SU-DHL-6 (cell line): ENCODE results near the gene TEAD1.

Experiments
- H2AFZ ChIP-seq: fragments of 200-600 bp; sonication (generic); 2 replicates; pipeline ENCODE4 v1.6.1; 2014; ENCODE audit warnings: low read depth, mild to moderate bottlenecking, moderate library complexity, mixed read lengths, antibody characterized with exemption, low read length; ENCODE audit not compliant: severe bottlenecking
- H3F3A ChIP-seq: fragments of 200-600 bp; shearing (Covaris generic); 2 replicates; pipeline ENCODE4 v1.6.0; 2016; ENCODE audit warnings: antibody characterized with exemption, mild to moderate bottlenecking; ENCODE audit not compliant: insufficient read depth
- H3K27ac ChIP-seq: fragments of 200-600 bp; sonication (generic); 2 replicates; pipeline ENCODE4 v1.5.1; 2016; ENCODE audit warnings: low read depth, mild to moderate bottlenecking, low read length, moderate library complexity, mixed read lengths
- H3K27me3 ChIP-seq: fragments of 200-600 bp; sonication (generic), shearing (Covaris generic); 2 replicates; pipeline ENCODE4 v1.6.0; 2014; ENCODE audit warnings: mild to moderate bottlenecking, low read length
- H3K36me3 ChIP-seq: fragments of 200-600 bp; sonication (generic); 2 replicates; pipeline ENCODE4 v1.6.1; 2014; ENCODE audit warnings: mild to moderate bottlenecking, low read length, mixed read lengths
- H3K4me2 ChIP-seq: fragments of 300-600, 200-600 bp; shearing (Covaris generic), sonication (generic); 2 replicates; pipeline ENCODE4 v1.6.0; 2014; ENCODE audit warnings: low read length, low read depth, mild to moderate bottlenecking; ENCODE audit not compliant: poor library complexity, severe bottlenecking
- H3K4me3 ChIP-seq: fragments of 200-600 bp; sonication (generic); 2 replicates; pipeline ENCODE4 v1.5.1; 2014; ENCODE audit warnings: antibody characterized with exemption, low read length, mild to moderate bottlenecking, mixed read lengths; ENCODE audit not compliant: insufficient read depth, poor library complexity, severe bottlenecking
- H3K79me2 ChIP-seq: fragments of 200-600 bp; sonication (generic); 2 replicates; pipeline ENCODE4 v1.6.1; 2014; ENCODE audit warnings: mild to moderate bottlenecking, low read length, moderate library complexity; ENCODE audit not compliant: insufficient read depth
- H3K9ac ChIP-seq: fragments of 200-600 bp; sonication (generic); 2 replicates; pipeline ENCODE4 v1.7.0; 2014; ENCODE audit warnings: mild to moderate bottlenecking, low read length
- H3K9me2 ChIP-seq: fragments of 200-600 bp; sonication (generic); replicated peaks from 2 replicates; pipeline ENCODE4 v1.6.1; 2014; ENCODE audit warnings: low read length; ENCODE audit not compliant: insufficient read depth
- H3K9me3 ChIP-seq: fragments of 200-600 bp; sonication (generic); 2 replicates; pipeline ENCODE4 v1.6.1; 2014; ENCODE audit warnings: low read length, mixed read lengths; ENCODE audit not compliant: insufficient read depth
- H4K20me1 ChIP-seq: fragments of 200-600 bp; sonication (generic); 2 replicates; pipeline ENCODE4 v1.6.1; 2014; ENCODE audit warnings: low read depth, mild to moderate bottlenecking, antibody characterized with exemption, low read length, moderate library complexity, mixed read lengths
- EZH2phosphoT487 ChIP-seq: fragments of 200-600 bp; sonication (generic), shearing (Covaris generic); conservative IDR thresholded peaks from 2 replicates; pipeline ENCODE4 v1.6.1; 2018; ENCODE audit warnings: mild to moderate bottlenecking, antibody characterized with exemption, low read length, moderate library complexity, mixed read lengths
- TF ChIP-seq, protein P1 (sequence below): fragments of 200-600 bp; sonication (generic); IDR thresholded peaks from one replicate; pipeline ENCODE4 v1.5.1; 2017; ENCODE audit warnings: antibody characterized with exemption, mild to moderate bottlenecking, low read length, moderate library complexity; ENCODE audit not compliant: insufficient read depth, poor library complexity, severe bottlenecking

The TEAD1 gene

GRCh38 chr11:12695221-12695794, 21.1 kb downstream of the TEAD1 start:
- no peak for TF ChIP-seq EZH2phosphoT487
- TF ChIP-seq, protein P1, sequence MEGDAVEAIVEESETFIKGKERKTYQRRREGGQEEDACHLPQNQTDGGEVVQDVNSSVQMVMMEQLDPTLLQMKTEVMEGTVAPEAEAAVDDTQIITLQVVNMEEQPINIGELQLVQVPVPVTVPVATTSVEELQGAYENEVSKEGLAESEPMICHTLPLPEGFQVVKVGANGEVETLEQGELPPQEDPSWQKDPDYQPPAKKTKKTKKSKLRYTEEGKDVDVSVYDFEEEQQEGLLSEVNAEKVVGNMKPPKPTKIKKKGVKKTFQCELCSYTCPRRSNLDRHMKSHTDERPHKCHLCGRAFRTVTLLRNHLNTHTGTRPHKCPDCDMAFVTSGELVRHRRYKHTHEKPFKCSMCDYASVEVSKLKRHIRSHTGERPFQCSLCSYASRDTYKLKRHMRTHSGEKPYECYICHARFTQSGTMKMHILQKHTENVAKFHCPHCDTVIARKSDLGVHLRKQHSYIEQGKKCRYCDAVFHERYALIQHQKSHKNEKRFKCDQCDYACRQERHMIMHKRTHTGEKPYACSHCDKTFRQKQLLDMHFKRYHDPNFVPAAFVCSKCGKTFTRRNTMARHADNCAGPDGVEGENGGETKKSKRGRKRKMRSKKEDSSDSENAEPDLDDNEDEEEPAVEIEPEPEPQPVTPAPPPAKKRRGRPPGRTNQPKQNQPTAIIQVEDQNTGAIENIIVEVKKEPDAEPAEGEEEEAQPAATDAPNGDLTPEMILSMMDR, result no peak

DNA sequence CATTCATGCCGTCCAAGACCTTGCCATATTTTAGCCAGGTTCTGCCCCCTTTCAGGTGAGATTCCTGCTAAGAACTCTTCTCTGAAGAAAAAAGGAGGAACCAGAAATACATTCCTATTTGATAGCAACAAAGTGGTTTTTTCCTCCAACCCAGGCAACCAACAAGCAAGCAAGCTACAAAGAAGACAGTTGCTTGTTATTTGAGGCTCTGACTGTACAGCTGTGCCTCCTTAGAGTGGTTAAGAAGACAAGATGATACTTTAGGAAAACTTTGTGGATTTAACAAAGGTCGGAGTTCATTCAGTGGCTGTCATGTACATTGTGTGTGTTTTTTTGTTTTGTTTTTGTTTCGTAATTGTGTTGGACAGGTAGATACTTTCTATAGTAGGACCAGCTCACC, 21.7 kb downstream of the TEAD1 start:
- TF ChIP-seq, protein P1, result no peak
- TF ChIP-seq EZH2phosphoT487, result no peak
- Histone ChIP-seq H3K27ac (no peak overlapping the region), H3F3A (no peaks in the 10 kb centered on the region)

More at GRCh38 chr11:12695221-12695794, 21.1 kb downstream of the TEAD1 start:
- H3K4me3 ChIP-seq, result no peak overlapping the region
- H3K79me2 ChIP-seq, result no peaks in the 10 kb centered on the region
- H3K27ac ChIP-seq, result no peak overlapping the region
- no peaks in the 10 kb centered on the region for H4K20me1 ChIP-seq
- no peak overlapping the region for H3K9ac ChIP-seq
- H3K9me2 ChIP-seq, result no peaks in the 10 kb centered on the region
- H3K4me2 ChIP-seq, result no peak overlapping the region
- H3K27me3 ChIP-seq, result no peaks in the 10 kb centered on the region
- H3F3A ChIP-seq, result no peaks in the 10 kb centered on the region
- no peak overlapping the region for H2AFZ ChIP-seq
- H3K36me3 ChIP-seq, result no peaks in the 10 kb centered on the region
- no peaks in the 10 kb centered on the region for H3K9me3 ChIP-seq

GRCh38 chr11:12696911-12697581, 22.8 kb downstream of the TEAD1 start:
- H4K20me1 ChIP-seq, result no peaks in the 10 kb centered on the region
- no peaks in the 10 kb centered on the region for H3K79me2 ChIP-seq
- H3F3A ChIP-seq, result no peaks in the 10 kb centered on the region
- TF ChIP-seq, protein P1, result no peak
- no peak for TF ChIP-seq EZH2phosphoT487
- H3K9me2 ChIP-seq, result no peaks in the 10 kb centered on the region
- no peaks in the 10 kb centered on the region for H3K27me3 ChIP-seq
- no peaks in the 10 kb centered on the region for H3K9me3 ChIP-seq
- H3K27ac ChIP-seq, result no peak overlapping the region
- H2AFZ ChIP-seq, result no peak overlapping the region
- no peak overlapping the region for H3K9ac ChIP-seq
- no peak overlapping the region for H3K4me2 ChIP-seq
- H3K4me3 ChIP-seq, result no peak overlapping the region
- H3K36me3 ChIP-seq, result no peaks in the 10 kb centered on the region

More for the DNA sequence above, 21.7 kb downstream of the TEAD1 start:
- H3K4me3 ChIP-seq, result no peak overlapping the region
- H2AFZ ChIP-seq, result no peak overlapping the region
- no peaks in the 10 kb centered on the region for H3K9me3 ChIP-seq
- H4K20me1 ChIP-seq, result no peaks in the 10 kb centered on the region
- no peaks in the 10 kb centered on the region for H3K27me3 ChIP-seq
- H3K4me2 ChIP-seq, result no peak overlapping the region
- H3K79me2 ChIP-seq, result no peaks in the 10 kb centered on the region
- no peaks in the 10 kb centered on the region for H3K9me2 ChIP-seq
- no peak overlapping the region for H3K9ac ChIP-seq
- H3K36me3 ChIP-seq, result no peaks in the 10 kb centered on the region
